Stimulated activated CD4-positive, alpha-beta T cell treated with anti-CD3 and anti-CD28 coated beads, Interleukin-15, amount 100 ng/mL, for 1 hour (primary cell): ENCODE measurements around the gene FTSJ3.
"Not testable (repeated sequence)": the region's sequence is repeated elsewhere in the genome, so short reads cannot be mapped to it uniquely, and the experiment has no call there.

ENCODE experiments used
- DNase-seq, 2 donors: peaks; one replicate each; pipeline ENCODE4 v3.0.0-alpha.2; 2020; ENCODE audit warnings: low read depth in 1 of 2, low spot score in 1 of 2

The FTSJ3 gene

GRCh38 chr17:63828936-63829335 lies 1.5 kb upstream of the FTSJ3 start:
- no peak for DNase-seq

GRCh38 chr17:63827801-63828221 lies 348 bp upstream of the FTSJ3 start:
- no peak for DNase-seq

- no peak for DNase-seq
These were observed 928 bp downstream of the FTSJ3 start for GRCh38 chr17:63826468-63827001.

- no peak for DNase-seq
These were observed 3.1 kb downstream of the FTSJ3 start for GRCh38 chr17:63824362-63824761.

GRCh38 chr17:63823659-63824331 lies 3.7 kb downstream of the FTSJ3 start:
- DNase-seq = no peak

- no peak for DNase-seq
These were observed 4.9 kb downstream of the FTSJ3 start for GRCh38 chr17:63822537-63822936.

GRCh38 chr17:63821804-63822203 lies 5.7 kb downstream of the FTSJ3 start:
- no peak for DNase-seq

GRCh38 chr17:63820963-63821561 lies 6.4 kb downstream of the FTSJ3 start:
- DNase-seq = no peak

- no peak for DNase-seq
These were observed 7.6 kb downstream of the FTSJ3 start for GRCh38 chr17:63819585-63820537.

- DNase-seq = no peak
These were observed 8.3 kb downstream of the FTSJ3 start for GRCh38 chr17:63819131-63819530.

- no peak for DNase-seq
These were observed 9.6 kb downstream of the FTSJ3 start for GRCh38 chr17:63817736-63818385.

- DNase-seq = no peak
These were observed 10.8 kb downstream of the FTSJ3 start for GRCh38 chr17:63816669-63817068.

GRCh38 chr17:63816123-63816522 lies 11.3 kb downstream of the FTSJ3 start:
- no peak for DNase-seq

- no peak for DNase-seq
These were observed 17.5 kb downstream of the FTSJ3 start for GRCh38 chr17:63809970-63810369.

GRCh38 chr17:63805591-63805990 lies 21.9 kb downstream of the FTSJ3 start:
- DNase-seq = no peak

GRCh38 chr17:63804328-63804727 lies 23.1 kb downstream of the FTSJ3 start:
- no peak for DNase-seq

- DNase-seq = no peak
These were observed 26.7 kb downstream of the FTSJ3 start for GRCh38 chr17:63800783-63801182.

- DNase-seq = no peak
These were observed 28.8 kb downstream of the FTSJ3 start for GRCh38 chr17:63798572-63799106.

GRCh38 chr17:63796375-63796774 lies 31.1 kb downstream of the FTSJ3 start:
- not testable (repeated sequence) for DNase-seq

GRCh38 chr17:63792055-63792729 lies 35.3 kb downstream of the FTSJ3 start:
- no peak for DNase-seq
